ENCODE data around the gene PFKL.

DNA sequence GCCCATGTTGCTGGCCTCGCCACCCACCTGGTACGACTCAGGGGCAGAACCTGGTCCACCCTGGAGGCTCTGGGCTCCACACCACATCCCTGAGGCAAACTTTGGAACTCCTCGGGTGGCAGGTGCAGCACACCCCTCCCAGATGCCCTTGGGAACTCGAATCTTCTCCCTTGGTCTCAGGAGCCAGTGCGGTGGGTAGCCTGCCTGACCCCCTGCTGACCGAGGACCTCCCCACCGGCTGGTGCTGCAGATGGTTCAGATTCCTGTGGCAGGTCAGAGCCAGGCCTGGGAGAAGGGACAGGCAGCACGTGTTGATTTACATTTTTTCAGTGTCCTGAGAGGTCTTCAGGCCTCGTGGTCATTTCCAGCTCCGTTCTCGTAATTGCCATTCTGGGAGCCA lies 45.6 kb downstream of the PFKL start:
- TF ChIP-seq TAF1 (IDR thresholded peaks at IDR 0.05; ENCODE audit: low read depth, low read length): no peak
- no peak for TF ChIP-seq POLR2A (IDR thresholded peaks at IDR 0.05; ENCODE audit: low read depth, low read length)

All from GM12891 (cell line).